HG03135 (cell line): ENCODE measurements around the gene GRIK3.

Source experiments
- ATAC-seq: cut with Tn5 transposase; IDR thresholded peaks from one replicate; pipeline ENCODE4 v1.9.1; 2021; ENCODE audit warnings: mild to moderate bottlenecking, moderate library complexity; ENCODE audit not compliant: unreplicated experiment

The GRIK3 gene

GRCh38 chr1:36882536-36883285, 151.6 kb downstream of the GRIK3 start:
- no peak for ATAC-seq

GRCh38 chr1:36881541-36881940, 152.8 kb downstream of the GRIK3 start:
- no peak for ATAC-seq

GRCh38 chr1:36881068-36881405, 153.3 kb downstream of the GRIK3 start:
- ATAC-seq, result no peak

GRCh38 chr1:36880155-36881067, 153.9 kb downstream of the GRIK3 start:
- ATAC-seq, result no peak

GRCh38 chr1:36879613-36880012, 154.7 kb downstream of the GRIK3 start:
- ATAC-seq, result no peak

- ATAC-seq, result no peak
These were observed 157.3 kb downstream of the GRIK3 start for GRCh38 chr1:36876990-36877389.

GRCh38 chr1:36874271-36875060, 159.8 kb downstream of the GRIK3 start:
- ATAC-seq, result no peak

- ATAC-seq, result no peak
These were observed 161.5 kb downstream of the GRIK3 start for GRCh38 chr1:36872858-36873257.

- ATAC-seq, result no peak
These were observed 162.1 kb downstream of the GRIK3 start for GRCh38 chr1:36872126-36872754.

GRCh38 chr1:36871146-36871971, 163.0 kb downstream of the GRIK3 start:
- ATAC-seq, result no peak

GRCh38 chr1:36869826-36870225, 164.5 kb downstream of the GRIK3 start:
- ATAC-seq, result no peak

- no peak for ATAC-seq
These were observed 165.3 kb downstream of the GRIK3 start for GRCh38 chr1:36869054-36869453.

GRCh38 chr1:36867575-36867974, 166.7 kb downstream of the GRIK3 start:
- ATAC-seq, result no peak

- no peak for ATAC-seq
These were observed 168.0 kb downstream of the GRIK3 start for GRCh38 chr1:36866169-36866814.

- no peak for ATAC-seq
These were observed 168.8 kb downstream of the GRIK3 start for GRCh38 chr1:36865602-36865900.

- ATAC-seq, result no peak
These were observed 169.3 kb downstream of the GRIK3 start for GRCh38 chr1:36864823-36865601.

- ATAC-seq, result no peak
These were observed 170.0 kb downstream of the GRIK3 start for GRCh38 chr1:36864182-36864822.

- no peak for ATAC-seq
These were observed 170.8 kb downstream of the GRIK3 start for GRCh38 chr1:36863500-36863899.
